Tibial nerve (tissue), 4 donors: Measurements from ENCODE around the gene CRY1. TPM values are rescaled to one million over a fixed set of nuclear protein-coding genes. Genes with fewer than 3 reads are reported as not detected.

Source experiments
- DNase-seq, 2 donors: peaks; one replicate each; pipeline ENCODE4 v3.0.0-alpha.2; 2019; ENCODE audit warnings: low spot score in 2 of 2
- H3K27ac ChIP-seq, 4 donors: fragments of 200-600 bp; sonication (generic) in 3 of 4; one replicate each; pipeline ENCODE4 v1.5.1; 2017 to 2019; ENCODE audit warnings: mild to moderate bottlenecking in 1 of 4
- H3K27me3 ChIP-seq, 2 donors: fragments of 200-600 bp; sonication (generic) in 1 of 2; one replicate each; pipeline versions ENCODE4 v1.5.1 to v1.6.0; 2017 to 2019
- H3K36me3 ChIP-seq, 3 donors: fragments of 200-600 bp; sonication (generic); one replicate each; pipeline ENCODE4 v1.5.1; 2018 to 2019
- H3K4me1 ChIP-seq, 4 donors: fragments of 200-600 bp; sonication (generic) in 3 of 4; one replicate each; pipeline ENCODE4 v1.5.1; 2017 to 2019
- H3K4me3 ChIP-seq, 4 donors: fragments of 200-600 bp; sonication (generic) in 3 of 4; one replicate each; pipeline ENCODE4 v1.5.1; 2017 to 2019; ENCODE audit warnings: mild to moderate bottlenecking in 1 of 4, moderate library complexity in 1 of 4
- H3K9me3 ChIP-seq, 4 donors: fragments of 200-600 bp; sonication (generic) in 3 of 4; one replicate each; pipeline ENCODE4 v1.5.1; 2017 to 2019
- CTCF ChIP-seq, 5 experiments: fragments of 200-600 bp in 3 of 5; fragments of 450-650 bp in 2 of 5; sonication (generic) in 3 of 5; IDR thresholded peaks; one replicate each; pipeline ENCODE4 v1.5.1; 2016 to 2019; ENCODE audit warnings: antibody characterized with exemption in 5 of 5, mild to moderate bottlenecking in 3 of 5, moderate library complexity in 2 of 5
- EP300 ChIP-seq, 2 donors: sonication (generic); formaldehyde crosslinking; IDR thresholded peaks; one replicate each; pipeline ENCODE4 v1.6.1; 2017; ENCODE audit warnings: antibody characterized with exemption in 2 of 2, mild to moderate bottlenecking in 1 of 2
- POLR2A ChIP-seq, 2 donors: fragments of 450-650 bp; IDR thresholded peaks; one replicate each; pipeline ENCODE4 v1.6.1; 2017; ENCODE audit warnings: antibody characterized with exemption in 2 of 2, mild to moderate bottlenecking in 2 of 2, moderate library complexity in 2 of 2
- WGBS, 2 donors: methylation state at CpG; one replicate each; pipeline ENCODE4 v1.1.5; 2018; 5-methylcytosine and 5-hydroxymethylcytosine counted together
- total RNA-seq, 4 donors: library from RNA; depleted of rRNA; stranded (reverse); fragments of >200 nt; gene quantifications; one replicate each; pipeline ENCODE4 v1.1.0, GENCODE V29; 2016

CRY1 gene
- total RNA-seq, 4 donors from 2014 or later: 16.3 to 36.3 (median 24.4) TPM

GRCh38 chr12:106978035-106978800 lies 115.1 kb downstream of the CRY1 start:
- Histone ChIP-seq H3K36me3 (peaks cover 0 to 18% (median 0%) of the 10 kb centered on the region in 3 donors), H3K4me3 (no peak overlapping the region), H3K27me3 (no peaks in the 10 kb centered on the region), H3K9me3 (no peaks in the 10 kb centered on the region), H3K4me1 (peaks cover 0 to 65% (median 18%) of the 10 kb centered on the region in 4 donors), H3K27ac (no peak overlapping the region)
- WGBS, 2 donors: 45 to 47% methylated on average over 9 of the region's 9 CpGs
- peak; percentile 42 to 72 for DNase-seq
- TF ChIP-seq POLR2A (IDR thresholded peaks at IDR 0.05) (no peak), CTCF (IDR thresholded peaks at IDR 0.05) (no peak), EP300 (IDR thresholded peaks at IDR 0.05) (no peak)

DNA sequence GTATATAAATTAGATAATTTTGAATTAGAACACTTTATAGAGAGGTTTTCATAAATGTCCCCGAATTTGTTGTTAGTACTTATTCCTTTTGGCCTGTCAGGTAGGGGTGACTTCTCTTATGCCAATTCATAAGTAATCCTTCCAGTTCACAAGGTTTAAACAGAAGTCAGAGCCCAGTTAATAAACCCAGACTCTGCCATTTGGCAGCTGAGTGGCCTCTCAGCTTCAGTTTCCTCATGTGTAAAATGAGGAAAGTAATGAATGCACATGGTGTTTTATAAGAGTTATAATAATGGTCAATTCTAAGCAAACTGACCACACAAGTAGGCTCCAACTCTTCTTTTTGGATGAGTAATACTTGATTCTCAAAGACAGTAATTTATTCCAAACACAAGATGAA lies 116.7 kb downstream of the CRY1 start:
- Histone ChIP-seq H3K27ac (peak overlapping the region in 1 of 4 donors; percentile 47), H3K27me3 (no peaks in the 10 kb centered on the region), H3K4me3 (no peak overlapping the region), H3K36me3 (peaks cover 0 to 18% (median 0%) of the 10 kb centered on the region in 3 donors), H3K4me1 (peaks cover 0 to 69% (median 18%) of the 10 kb centered on the region in 4 donors), H3K9me3 (no peaks in the 10 kb centered on the region)
- TF ChIP-seq CTCF (IDR thresholded peaks at IDR 0.05) (no peak), EP300 (IDR thresholded peaks at IDR 0.05) (no peak), POLR2A (IDR thresholded peaks at IDR 0.05) (no peak)
- no peak for DNase-seq
- 77 to 82% methylated on average over 1 of the region's 1 CpG for WGBS, 2 donors

GRCh38 chr12:106975993-106976658 lies 117.2 kb downstream of the CRY1 start:
- Histone ChIP-seq H3K27me3 (no peaks in the 10 kb centered on the region), H3K4me1 (peaks cover 0 to 63% (median 18%) of the 10 kb centered on the region in 4 donors), H3K9me3 (no peaks in the 10 kb centered on the region), H3K27ac (peak overlapping the region in 1 of 4 donors; percentile 47), H3K4me3 (no peak overlapping the region), H3K36me3 (peaks cover 0 to 22% (median 0%) of the 10 kb centered on the region in 3 donors)
- 88 to 90% methylated on average over 3 of the region's 3 CpGs for WGBS, 2 donors
- TF ChIP-seq POLR2A (IDR thresholded peaks at IDR 0.05): no peak
- TF ChIP-seq EP300 (IDR thresholded peaks at IDR 0.05): no peak
- no peak for TF ChIP-seq CTCF (IDR thresholded peaks at IDR 0.05)
- no peak for DNase-seq

DNA sequence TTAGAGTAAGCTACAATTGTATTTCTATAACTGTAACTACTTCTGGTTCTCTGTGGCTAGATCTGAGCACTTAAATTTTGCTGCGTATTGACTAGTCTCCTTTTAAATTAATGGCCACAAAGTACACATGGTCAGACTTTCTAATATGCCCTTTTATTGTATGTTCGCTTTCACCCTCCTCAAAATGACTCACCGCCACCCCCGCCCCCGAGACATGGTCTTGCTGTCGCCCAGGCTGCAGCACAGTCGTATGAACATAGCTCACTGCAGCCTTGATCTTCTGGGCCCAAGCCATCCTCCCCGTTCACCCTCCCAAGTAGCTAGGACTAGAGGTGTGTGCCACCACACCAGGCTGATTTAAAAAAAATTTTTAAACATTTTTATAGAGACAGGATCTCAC lies 118.3 kb downstream of the CRY1 start:
- no peak for DNase-seq
- Histone ChIP-seq H3K4me1 (peaks cover 0 to 60% (median 18%) of the 10 kb centered on the region in 4 donors), H3K27me3 (no peaks in the 10 kb centered on the region), H3K9me3 (no peaks in the 10 kb centered on the region), H3K4me3 (no peak overlapping the region), H3K36me3 (peaks cover 0 to 31% (median 2%) of the 10 kb centered on the region in 3 donors), H3K27ac (no peak overlapping the region)
- no peak for TF ChIP-seq CTCF (IDR thresholded peaks at IDR 0.05)
- no peak for TF ChIP-seq EP300 (IDR thresholded peaks at IDR 0.05)
- no peak for TF ChIP-seq POLR2A (IDR thresholded peaks at IDR 0.05)
- 89 to 94% methylated on average over 8 of the region's 8 CpGs for WGBS, 2 donors

DNA sequence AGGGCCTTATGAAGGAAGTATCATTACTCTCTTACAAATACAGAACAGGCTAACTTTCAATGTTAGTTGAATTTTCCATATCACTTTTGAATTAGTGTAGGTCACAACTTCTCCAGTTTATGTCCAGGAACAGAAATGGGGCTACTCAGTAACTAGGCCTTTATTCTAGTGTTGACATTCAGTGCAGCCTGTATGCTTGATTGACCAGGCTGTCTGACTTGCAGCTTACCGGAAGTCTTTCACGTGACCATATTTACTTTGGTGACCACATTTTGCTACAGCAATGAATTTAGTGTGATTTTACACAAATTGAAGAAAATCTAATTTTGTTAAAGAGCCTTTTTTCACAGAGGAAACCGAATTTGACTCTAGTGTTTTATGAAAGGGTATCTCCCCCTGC lies 118.8 kb downstream of the CRY1 start:
- Histone ChIP-seq H3K9me3 (no peaks in the 10 kb centered on the region), H3K36me3 (peaks cover 0 to 29% (median 2%) of the 10 kb centered on the region in 3 donors), H3K27ac (no peak overlapping the region), H3K4me3 (no peak overlapping the region), H3K4me1 (peaks cover 0 to 60% (median 18%) of the 10 kb centered on the region in 4 donors), H3K27me3 (no peaks in the 10 kb centered on the region)
- 67 to 75% methylated on average over 3 of the region's 3 CpGs for WGBS, 2 donors
- TF ChIP-seq EP300 (IDR thresholded peaks at IDR 0.05) (no peak), POLR2A (IDR thresholded peaks at IDR 0.05) (no peak), CTCF (IDR thresholded peaks at IDR 0.05) (no peak)
- DNase-seq: no peak
